OCI-LY1 (cell line): Measurements from ENCODE around the gene PFN3.
A peak's percentile ranks its signal among the peaks of the same experiment; 100 is the strongest.

Experiments used
- H2AFZ ChIP-seq: fragments of 200-600 bp; sonication (generic), shearing (Covaris generic); 2 replicates; pipeline ENCODE4 v1.6.0; 2014; ENCODE audit warnings: antibody characterized with exemption, mild to moderate bottlenecking, low read length
- H3F3A ChIP-seq: fragments of 200-600 bp; sonication (generic), shearing (Covaris generic); 2 replicates; pipeline ENCODE4 v1.6.0; 2014; ENCODE audit warnings: mild to moderate bottlenecking, antibody characterized with exemption, low read length, moderate library complexity; ENCODE audit not compliant: insufficient read depth
- H3K27ac ChIP-seq: fragments of 200-600 bp; sonication (generic); 2 replicates; pipeline ENCODE4 v1.5.1; 2014; ENCODE audit warnings: low read length, mixed run types, mild to moderate bottlenecking, low read depth; ENCODE audit not compliant: poor library complexity, severe bottlenecking
- H3K27me3 ChIP-seq: fragments of 200-600 bp; sonication (generic); 2 replicates; pipeline ENCODE4 v1.6.0; 2014; ENCODE audit warnings: antibody characterized with exemption, mild to moderate bottlenecking, low read length, moderate library complexity; ENCODE audit not compliant: insufficient read depth
- H3K36me3 ChIP-seq: fragments of 200-600 bp; sonication (generic); 2 replicates; pipeline ENCODE4 v1.6.1; 2014; ENCODE audit warnings: mild to moderate bottlenecking, antibody characterized with exemption, low read length, moderate library complexity, mixed read lengths; ENCODE audit not compliant: insufficient read depth
- H3K4me1 ChIP-seq: fragments of 200-600 bp; sonication (generic); 2 replicates; pipeline ENCODE4 v1.5.1; 2014; ENCODE audit warnings: mild to moderate bottlenecking, low read length, moderate library complexity; ENCODE audit not compliant: insufficient read depth, severe bottlenecking
- H3K4me2 ChIP-seq: fragments of 200-600 bp; sonication (generic), shearing (Covaris generic); 2 replicates; pipeline ENCODE4 v1.6.1; 2014; ENCODE audit warnings: low read length
- H3K4me3 ChIP-seq: fragments of 200-600 bp; sonication (generic); 2 replicates; pipeline ENCODE4 v1.5.1; 2014; ENCODE audit warnings: low read length, low read depth, mild to moderate bottlenecking, mixed read lengths; ENCODE audit not compliant: poor library complexity, severe bottlenecking
- H3K79me2 ChIP-seq: fragments of 200-600 bp; shearing (Covaris generic); 2 replicates; pipeline ENCODE4 v1.6.1; 2016; ENCODE audit warnings: mixed run types, low read length, mixed read lengths; ENCODE audit not compliant: insufficient read depth
- H3K9ac ChIP-seq: fragments of 200-600 bp; sonication (generic), shearing (Covaris generic); 2 replicates; pipeline ENCODE4 v1.6.1; 2014; ENCODE audit warnings: mild to moderate bottlenecking, low read length, mixed read lengths
- H3K9me2 ChIP-seq: fragments of 200-600 bp; sonication (generic), shearing (Covaris generic); 2 replicates; pipeline ENCODE4 v1.6.1; 2014; ENCODE audit warnings: low read depth, mild to moderate bottlenecking, low read length, mixed read lengths
- H3K9me3 ChIP-seq: fragments of 200-600 bp; shearing (Covaris generic); 2 replicates; pipeline ENCODE4 v1.6.1; 2014; ENCODE audit warnings: low read length, mixed read lengths
- H4K20me1 ChIP-seq: fragments of 200-600 bp; sonication (generic), shearing (Covaris generic); 2 replicates; pipeline ENCODE4 v1.6.0; 2016; ENCODE audit warnings: mild to moderate bottlenecking, low read length; ENCODE audit not compliant: insufficient read depth
- CTCF ChIP-seq: fragments of 200-600 bp; sonication (generic), shearing (Covaris generic); IDR thresholded peaks from 2 replicates; pipeline ENCODE4 v1.5.1; 2017; ENCODE audit warnings: mild to moderate bottlenecking, antibody characterized with exemption, low read length, moderate library complexity, mixed read lengths
- EZH2 ChIP-seq: fragments of 200-600 bp; sonication (generic), shearing (Covaris generic); IDR thresholded peaks from 2 replicates; pipeline ENCODE4 v1.8.0; 2017; ENCODE audit warnings: borderline replicate concordance, mixed run types, mild to moderate bottlenecking, antibody characterized with exemption, low read length, moderate library complexity, mixed read lengths

The PFN3 gene

GRCh38 chr5:177385720-177386119 lies 14.7 kb downstream of the PFN3 start:
- Histone ChIP-seq H3K36me3 (no peaks in the 10 kb centered on the region), H3K9me2 (no peaks in the 10 kb centered on the region), H2AFZ (no peak overlapping the region), H4K20me1 (no peaks in the 10 kb centered on the region), H3K9ac (no peak overlapping the region), H3K27me3 (no peaks in the 10 kb centered on the region; the same call in 1 of the 2 replicates), H3K4me2 (no peak overlapping the region), H3K27ac (no peak overlapping the region), H3K79me2 (no peaks in the 10 kb centered on the region), H3K9me3 (no peaks in the 10 kb centered on the region), H3K4me1 (peaks cover 34% of the 10 kb centered on the region), H3K4me3 (no peak overlapping the region), H3F3A (no peaks in the 10 kb centered on the region)
- TF ChIP-seq CTCF, result no peak
- no peak for TF ChIP-seq EZH2

GRCh38 chr5:177384134-177384533 lies 16.3 kb downstream of the PFN3 start, which contains the start of gene SLC34A1:
SLC34A1 (plus strand) TSS chr5:177384434; CDS start chr5:177385742, 1,308 bp downstream.
- peaks cover 21% of the 10 kb centered on the region for H3K4me1 ChIP-seq
- H3K27ac ChIP-seq, result no peak within 1 kb of the TSS
- H3K4me2 ChIP-seq, result no peak within 1 kb of the TSS

GRCh38 chr5:177383181-177383580 lies 17.3 kb downstream of the PFN3 start:
- no peaks in the 10 kb centered on the region for H4K20me1 ChIP-seq
- H3K27me3 ChIP-seq, result no peaks in the 10 kb centered on the region; the same call in 1 of the 2 replicates
- peaks cover 14% of the 10 kb centered on the region for H3K4me1 ChIP-seq
- H3K9me2 ChIP-seq, result no peaks in the 10 kb centered on the region
- H3K4me3 ChIP-seq, result no peak overlapping the region
- no peak overlapping the region for H3K27ac ChIP-seq
- no peaks in the 10 kb centered on the region for H3K79me2 ChIP-seq
- no peak overlapping the region for H2AFZ ChIP-seq
- H3K9me3 ChIP-seq, result no peaks in the 10 kb centered on the region
- TF ChIP-seq EZH2, result no peak
- H3K9ac ChIP-seq, result no peak overlapping the region
- no peaks in the 10 kb centered on the region for H3F3A ChIP-seq
- H3K36me3 ChIP-seq, result no peaks in the 10 kb centered on the region
- no peak overlapping the region for H3K4me2 ChIP-seq

More at GRCh38 chr5:177384134-177384533, 16.3 kb downstream of the PFN3 start, which contains the start of gene SLC34A1:
- Histone ChIP-seq H2AFZ (no peak within 1 kb of the TSS), H3K27me3 (no peaks in the 10 kb centered on the region; the same call in 1 of the 2 replicates), H3K4me3 (no peak within 1 kb of the TSS), H3F3A (no peaks in the 10 kb centered on the region), H3K36me3 (no peaks in the 10 kb centered on the region), H3K79me2 (no peaks in the 10 kb centered on the region), H3K9ac (no peak within 1 kb of the TSS), H4K20me1 (no peaks in the 10 kb centered on the region), H3K9me3 (no peaks in the 10 kb centered on the region), H3K9me2 (no peaks in the 10 kb centered on the region)
- TF ChIP-seq EZH2 (no peak), CTCF (no peak)

- Histone ChIP-seq H4K20me1 (no peaks in the 10 kb centered on the region), H3K4me3 (no peak overlapping the region), H3K27me3 (no peaks in the 10 kb centered on the region; the same call in 1 of the 2 replicates), H3K79me2 (no peaks in the 10 kb centered on the region), H3K4me2 (no peak overlapping the region), H3F3A (no peaks in the 10 kb centered on the region), H3K36me3 (no peaks in the 10 kb centered on the region), H3K4me1 (peaks cover 9% of the 10 kb centered on the region), H3K9me3 (no peaks in the 10 kb centered on the region), H3K9me2 (no peaks in the 10 kb centered on the region), H2AFZ (no peak overlapping the region), H3K27ac (no peak overlapping the region), H3K9ac (no peak overlapping the region)
- no peak for TF ChIP-seq EZH2
- peak; percentile 49 for TF ChIP-seq CTCF
These were observed 17.9 kb downstream of the PFN3 start for GRCh38 chr5:177382423-177383029.
